Nephron progenitor cell (in vitro differentiated cells): ENCODE measurements around the gene CCND2.

ENCODE experiments used
- DNase-seq: peaks from one replicate; pipeline ENCODE4 v3.0.0; 2021
- H3K27ac Mint-ChIP-seq: 2 replicates; pipeline ENCODE4 v1.8.0; 2021; ENCODE audit warnings: mild to moderate bottlenecking, moderate library complexity, mixed read lengths
- H3K27me3 Mint-ChIP-seq: 2 replicates; pipeline ENCODE4 v1.8.0; 2021; ENCODE audit warnings: mild to moderate bottlenecking, low read depth, mixed read lengths; ENCODE audit not compliant: poor library complexity
- H3K36me3 Mint-ChIP-seq: 2 replicates; pipeline ENCODE4 v1.8.0; 2021; ENCODE audit warnings: low read depth, mixed read lengths
- H3K4me1 Mint-ChIP-seq: 2 replicates; pipeline ENCODE4 v1.8.0; 2021; ENCODE audit warnings: mixed read lengths
- H3K4me3 Mint-ChIP-seq: 2 replicates; pipeline ENCODE4 v1.8.0; 2021; ENCODE audit warnings: mild to moderate bottlenecking, moderate library complexity, mixed read lengths
- H3K9me3 Mint-ChIP-seq: 2 replicates; pipeline ENCODE4 v1.8.0; 2021; ENCODE audit warnings: mild to moderate bottlenecking, moderate library complexity, mixed read lengths
- TF ChIP-seq, protein P1 (sequence below): fragments of 200-600 bp; sonication (generic); IDR thresholded peaks from 2 replicates; pipeline ENCODE4 v1.5.0; 2021; ENCODE audit warnings: antibody characterized with exemption

CCND2 gene

DNA sequence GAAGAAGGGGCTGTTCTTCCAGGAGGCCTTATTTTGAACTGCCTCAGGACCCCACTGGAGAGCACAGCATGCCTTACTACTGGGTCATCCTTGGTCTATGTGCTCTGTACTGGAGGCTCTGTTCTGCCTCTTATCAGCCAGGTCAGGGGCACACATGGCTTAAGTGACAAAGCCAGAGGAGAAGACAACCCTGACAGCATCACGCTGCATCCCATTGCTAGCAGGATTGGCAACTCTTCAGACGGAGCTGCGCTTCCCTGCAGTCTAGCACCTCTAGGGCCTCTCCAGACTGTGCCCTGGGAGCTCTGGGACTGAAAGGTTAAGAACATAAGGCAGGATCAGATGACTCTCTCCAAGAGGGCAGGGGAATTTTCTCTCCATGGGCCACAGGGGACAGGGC is 30.2 kb downstream of the CCND2 start:
- peaks cover 75% of the 10 kb centered on the region for H3K36me3 Mint-ChIP-seq
- DNase-seq: no peak
- TF ChIP-seq, protein P1, sequence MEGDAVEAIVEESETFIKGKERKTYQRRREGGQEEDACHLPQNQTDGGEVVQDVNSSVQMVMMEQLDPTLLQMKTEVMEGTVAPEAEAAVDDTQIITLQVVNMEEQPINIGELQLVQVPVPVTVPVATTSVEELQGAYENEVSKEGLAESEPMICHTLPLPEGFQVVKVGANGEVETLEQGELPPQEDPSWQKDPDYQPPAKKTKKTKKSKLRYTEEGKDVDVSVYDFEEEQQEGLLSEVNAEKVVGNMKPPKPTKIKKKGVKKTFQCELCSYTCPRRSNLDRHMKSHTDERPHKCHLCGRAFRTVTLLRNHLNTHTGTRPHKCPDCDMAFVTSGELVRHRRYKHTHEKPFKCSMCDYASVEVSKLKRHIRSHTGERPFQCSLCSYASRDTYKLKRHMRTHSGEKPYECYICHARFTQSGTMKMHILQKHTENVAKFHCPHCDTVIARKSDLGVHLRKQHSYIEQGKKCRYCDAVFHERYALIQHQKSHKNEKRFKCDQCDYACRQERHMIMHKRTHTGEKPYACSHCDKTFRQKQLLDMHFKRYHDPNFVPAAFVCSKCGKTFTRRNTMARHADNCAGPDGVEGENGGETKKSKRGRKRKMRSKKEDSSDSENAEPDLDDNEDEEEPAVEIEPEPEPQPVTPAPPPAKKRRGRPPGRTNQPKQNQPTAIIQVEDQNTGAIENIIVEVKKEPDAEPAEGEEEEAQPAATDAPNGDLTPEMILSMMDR: no peak
- no peak overlapping the region for H3K4me3 Mint-ChIP-seq
- H3K27ac Mint-ChIP-seq: peak overlapping the region; percentile 90
- peaks cover 65% of the 10 kb centered on the region for H3K4me1 Mint-ChIP-seq
- no peaks in the 10 kb centered on the region for H3K27me3 Mint-ChIP-seq
- H3K9me3 Mint-ChIP-seq: no peaks in the 10 kb centered on the region

DNA sequence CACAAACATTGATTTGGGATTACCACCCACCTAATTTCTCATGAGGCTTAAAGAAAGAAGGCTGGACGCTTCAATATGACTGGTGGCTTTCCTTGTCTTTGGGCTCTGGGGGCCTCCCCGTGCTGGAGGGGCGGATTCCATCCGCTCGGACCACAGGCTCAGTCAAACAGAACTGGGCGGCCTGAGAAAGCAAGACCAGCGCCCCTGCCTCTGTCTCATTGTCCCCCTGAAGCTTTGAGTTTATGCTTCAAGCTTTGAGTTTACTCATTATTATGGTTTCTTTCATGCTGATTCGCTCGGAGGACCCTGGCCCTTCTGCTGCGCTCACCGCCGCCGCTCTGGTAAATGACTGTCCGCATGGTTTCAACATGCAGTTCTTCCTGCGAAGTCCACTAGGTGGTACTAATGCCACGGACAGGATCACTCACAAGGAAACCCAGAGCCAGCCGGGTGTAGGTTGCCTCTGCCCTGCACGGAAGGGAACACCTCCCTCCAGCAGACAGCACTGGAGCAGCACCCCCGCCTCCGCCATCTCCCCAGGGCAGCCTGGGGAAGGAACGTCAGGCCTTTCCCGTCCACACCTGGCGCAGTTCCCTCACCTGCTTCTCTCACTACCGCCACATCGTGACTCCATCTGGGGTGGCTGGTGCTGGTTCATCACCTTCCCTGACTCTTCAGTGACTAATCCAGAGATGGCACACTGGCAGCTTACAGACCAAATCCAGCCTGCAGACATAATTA is 34.2 kb downstream of the CCND2 start:
- peaks cover 35% of the 10 kb centered on the region for H3K4me1 Mint-ChIP-seq
- no peaks in the 10 kb centered on the region for H3K9me3 Mint-ChIP-seq
- H3K4me3 Mint-ChIP-seq: peak overlapping the region; percentile 71
- peak overlapping the region; percentile 28 for H3K27ac Mint-ChIP-seq
- H3K27me3 Mint-ChIP-seq: no peaks in the 10 kb centered on the region
- TF ChIP-seq, protein P1: peak; percentile 70
- peaks cover 54% of the 10 kb centered on the region for H3K36me3 Mint-ChIP-seq
- peak; percentile 70 for DNase-seq

- H3K9me3 Mint-ChIP-seq: no peaks in the 10 kb centered on the region
- TF ChIP-seq, protein P1: no peak
- H3K36me3 Mint-ChIP-seq: peaks cover 52% of the 10 kb centered on the region
- DNase-seq: no peak
- peaks cover 30% of the 10 kb centered on the region for H3K4me1 Mint-ChIP-seq
- H3K27me3 Mint-ChIP-seq: no peaks in the 10 kb centered on the region
- no peak overlapping the region for H3K27ac Mint-ChIP-seq
- H3K4me3 Mint-ChIP-seq: no peak overlapping the region
Measured at GRCh38 chr12:4308334-4308950, 34.9 kb downstream of the CCND2 start.

DNA sequence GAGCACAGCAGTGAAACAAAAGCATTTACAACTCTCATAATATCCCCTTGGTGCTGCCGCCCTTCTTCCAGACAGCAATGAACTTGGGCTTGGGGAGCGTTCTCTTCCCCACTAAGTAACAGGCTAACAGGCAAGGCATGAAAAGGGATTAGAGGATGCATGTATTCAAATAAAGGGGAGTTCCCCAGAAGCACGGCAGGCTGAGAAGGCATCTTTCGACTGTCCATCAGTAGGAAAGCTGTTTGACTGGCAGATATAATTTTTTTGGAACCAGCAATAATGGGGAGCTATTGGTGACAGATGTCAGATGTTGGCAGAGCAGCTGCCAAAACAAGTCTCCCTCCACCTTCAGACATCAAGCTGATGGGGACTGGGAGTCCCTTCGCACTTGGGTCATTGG is 38.2 kb downstream of the CCND2 start:
- DNase-seq: no peak
- H3K27me3 Mint-ChIP-seq: no peaks in the 10 kb centered on the region
- TF ChIP-seq, protein P1: no peak
- no peaks in the 10 kb centered on the region for H3K9me3 Mint-ChIP-seq
- H3K27ac Mint-ChIP-seq: no peak overlapping the region
- H3K4me1 Mint-ChIP-seq: peaks cover 21% of the 10 kb centered on the region
- no peak overlapping the region for H3K4me3 Mint-ChIP-seq
- peaks cover 27% of the 10 kb centered on the region for H3K36me3 Mint-ChIP-seq

GRCh38 chr12:4312251-4312650 is 38.7 kb downstream of the CCND2 start:
- TF ChIP-seq, protein P1: no peak
- peaks cover 27% of the 10 kb centered on the region for H3K36me3 Mint-ChIP-seq
- no peak overlapping the region for H3K4me3 Mint-ChIP-seq
- H3K4me1 Mint-ChIP-seq: peaks cover 17% of the 10 kb centered on the region
- H3K27ac Mint-ChIP-seq: no peak overlapping the region
- H3K9me3 Mint-ChIP-seq: no peaks in the 10 kb centered on the region
- no peaks in the 10 kb centered on the region for H3K27me3 Mint-ChIP-seq
- no peak for DNase-seq

DNA sequence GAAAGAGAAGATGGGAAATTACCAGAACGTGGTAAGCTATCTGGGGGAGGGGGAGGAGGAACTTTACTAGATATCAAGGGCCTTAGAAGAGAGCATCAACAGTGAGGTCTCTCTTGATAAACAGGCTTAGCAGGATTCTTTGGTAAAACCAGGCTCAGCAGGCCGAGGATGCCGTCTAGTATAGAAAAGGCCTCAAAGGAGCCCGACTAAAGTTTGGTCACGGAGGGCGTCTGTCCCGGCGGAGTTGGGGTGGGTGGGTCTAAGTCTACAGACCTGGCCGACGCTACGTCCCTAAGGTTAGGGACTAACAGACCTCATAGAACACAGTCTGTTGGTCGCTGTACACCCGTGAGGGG is 46.9 kb downstream of the CCND2 start:
- Mint-ChIP-seq H3K4me1 (peaks cover 28% of the 10 kb centered on the region), H3K9me3 (no peaks in the 10 kb centered on the region), H3K4me3 (peak overlapping the region; percentile 94), H3K36me3 (peaks cover 13% of the 10 kb centered on the region), H3K27me3 (no peaks in the 10 kb centered on the region), H3K27ac (peak overlapping the region; percentile 98)
- DNase-seq: no peak
- TF ChIP-seq, protein P1: no peak
